Measurements from ENCODE around the gene REPS1. TPM values are rescaled to one million over a fixed set of nuclear protein-coding genes. Genes with fewer than 3 reads are reported as not detected.

The REPS1 gene
- total RNA-seq, 4 donors from 2014 or later: 33.5 to 74.4 (median 48.6) TPM

- intact Hi-C loops (cut with DNase I; ENCODE audit: low total_unique reads) (no loop called here), in situ Hi-C loops (cut with MboI; ENCODE audit: low pct_ligation_motif_present in 1 of 4, low pct_unique_long_range_greater_than_20kb in 1 of 4, low sequenced_read_pairs in 3 of 4) (no loop called here)
- Histone ChIP-seq H3K4me3 (no peak overlapping the region), H3K36me3 (no peaks in the 10 kb centered on the region), H3K9me3 (no peaks in the 10 kb centered on the region), H3K27ac (no peak overlapping the region), H3K4me1 (peaks cover 16 to 55% (median 23%) of the 10 kb centered on the region in 4 donors), H3K27me3 (no peaks in the 10 kb centered on the region)
- WGBS, 2 donors (ENCODE audit: low coverage in 1 of 2): 27 to 58% methylated on average over 2 of the region's 2 CpGs
- no peak for DNase-seq
- TF ChIP-seq EP300 (IDR thresholded peaks at IDR 0.05; ENCODE audit: low read depth) (no peak), CTCF (IDR thresholded peaks at IDR 0.05) (no peak), POLR2AphosphoS5 (IDR thresholded peaks at IDR 0.05) (no peak), POLR2A (IDR thresholded peaks at IDR 0.05) (no peak)
Measured at GRCh38 chr6:138973466-138974153, 14.4 kb downstream of the REPS1 start.

DNA sequence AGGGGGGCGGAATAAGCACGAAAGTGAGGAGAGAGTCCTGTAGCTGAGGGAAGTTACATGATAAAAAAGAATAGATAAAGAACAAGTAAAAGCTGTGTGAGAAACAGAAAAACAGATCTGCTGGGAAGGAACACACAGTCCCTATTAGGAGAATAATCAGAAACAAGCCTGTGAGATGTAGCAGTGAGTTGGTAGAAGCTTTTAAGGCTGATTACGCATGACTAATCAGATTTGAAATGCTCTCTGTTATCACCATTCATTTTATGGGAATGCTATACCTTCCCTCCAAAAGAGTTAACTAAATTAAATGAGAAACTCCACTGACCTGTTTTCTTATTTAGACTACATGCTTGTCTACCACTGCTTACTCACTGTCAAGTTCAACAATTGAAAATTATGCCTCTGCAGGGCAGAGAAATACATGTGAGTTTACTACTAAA is 15.8 kb downstream of the REPS1 start:
- WGBS, 2 donors (ENCODE audit: low coverage in 1 of 2): 84 to 94% methylated on average over 3 of the region's 3 CpGs
- TF ChIP-seq POLR2A (IDR thresholded peaks at IDR 0.05) (no peak), EP300 (IDR thresholded peaks at IDR 0.05; ENCODE audit: low read depth) (no peak), CTCF (IDR thresholded peaks at IDR 0.05) (no peak), POLR2AphosphoS5 (IDR thresholded peaks at IDR 0.05) (no peak)
- Histone ChIP-seq H3K4me3 (no peak overlapping the region), H3K36me3 (no peaks in the 10 kb centered on the region), H3K9me3 (no peaks in the 10 kb centered on the region), H3K4me1 (peaks cover 17 to 59% (median 23%) of the 10 kb centered on the region in 4 donors), H3K27me3 (no peaks in the 10 kb centered on the region), H3K27ac (peak overlapping the region in 2 of 4 donors; percentile 22 to 36)
- DNase-seq: no peak
- intact Hi-C loops (cut with DNase I; ENCODE audit: low total_unique reads) (no loop called here), in situ Hi-C loops (cut with MboI; ENCODE audit: low pct_ligation_motif_present in 1 of 4, low pct_unique_long_range_greater_than_20kb in 1 of 4, low sequenced_read_pairs in 3 of 4) (no loop called here)

DNA sequence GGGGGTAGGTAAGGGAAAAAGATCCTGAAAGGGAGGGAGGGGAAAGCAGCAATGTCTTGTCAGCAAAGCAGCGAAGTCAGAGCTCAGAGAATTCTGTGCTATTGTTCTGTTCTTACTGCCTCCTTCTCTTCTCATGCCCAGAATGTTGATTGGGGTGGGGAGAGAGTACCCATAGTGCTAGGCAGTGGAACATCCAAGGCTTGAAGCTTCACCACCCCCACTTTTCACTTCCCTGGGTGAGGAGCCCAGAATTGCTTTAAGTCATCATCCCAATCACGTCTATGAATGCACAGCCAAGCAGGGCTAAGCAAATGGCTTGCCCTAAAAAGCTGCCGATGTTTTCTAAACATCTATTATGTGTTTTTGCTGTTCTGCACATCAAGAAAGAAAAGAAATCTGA is 16.5 kb downstream of the REPS1 start:
- Histone ChIP-seq H3K4me3 (no peak overlapping the region), H3K9me3 (no peaks in the 10 kb centered on the region), H3K27ac (peak overlapping the region in 3 of 4 donors; percentile 27 to 41 (median 36)), H3K4me1 (peaks cover 18 to 62% (median 23%) of the 10 kb centered on the region in 4 donors), H3K27me3 (no peaks in the 10 kb centered on the region), H3K36me3 (no peaks in the 10 kb centered on the region)
- WGBS, 2 donors (ENCODE audit: low coverage in 1 of 2): 80 to 87% methylated on average over 2 to 3 of the region's 3 CpGs
- no peak for DNase-seq
- in situ Hi-C loops (cut with MboI; ENCODE audit: low pct_ligation_motif_present in 1 of 4, low pct_unique_long_range_greater_than_20kb in 1 of 4, low sequenced_read_pairs in 3 of 4): no loop called here
- TF ChIP-seq CTCF (IDR thresholded peaks at IDR 0.05): no peak
- no peak for TF ChIP-seq EP300 (IDR thresholded peaks at IDR 0.05; ENCODE audit: low read depth)
- no peak for TF ChIP-seq POLR2A (IDR thresholded peaks at IDR 0.05)
- TF ChIP-seq POLR2AphosphoS5 (IDR thresholded peaks at IDR 0.05): no peak
- intact Hi-C loops (cut with DNase I; ENCODE audit: low total_unique reads): no loop called here

- no peaks in the 10 kb centered on the region for H3K9me3 ChIP-seq
- no peak for DNase-seq
- H3K27me3 ChIP-seq: no peaks in the 10 kb centered on the region
- H3K4me3 ChIP-seq: no peak overlapping the region
- 26% methylated on average over 1 of the region's 1 CpG; no CpG with 5 or more reads in 1 of the 2 donors for WGBS, 2 donors (ENCODE audit: low coverage in 1 of 2)
- no peaks in the 10 kb centered on the region for H3K36me3 ChIP-seq
- in situ Hi-C loops (cut with MboI; ENCODE audit: low pct_ligation_motif_present in 1 of 4, low pct_unique_long_range_greater_than_20kb in 1 of 4, low sequenced_read_pairs in 3 of 4): no loop called here
- H3K27ac ChIP-seq: peak overlapping the region; percentile 16 to 41 (median 32)
- TF ChIP-seq POLR2AphosphoS5 (IDR thresholded peaks at IDR 0.05) (no peak), CTCF (IDR thresholded peaks at IDR 0.05) (no peak), POLR2A (IDR thresholded peaks at IDR 0.05) (no peak), EP300 (IDR thresholded peaks at IDR 0.05; ENCODE audit: low read depth) (no peak)
- peaks cover 19 to 65% (median 23%) of the 10 kb centered on the region in 4 donors for H3K4me1 ChIP-seq
- intact Hi-C loops (cut with DNase I; ENCODE audit: low total_unique reads): no loop called here
Measured at GRCh38 chr6:138970856-138971425, 17.1 kb downstream of the REPS1 start.

Data from transverse colon (tissue), 4 donors.